Stimulated activated naive CD8-positive, alpha-beta T cell treated with anti-CD3 and anti-CD28 coated beads, Interleukin-15, Interleukin-2, amounts not matched to agents 100 ng/mL and 50 ng/mL, for 24 hours (primary cell): ENCODE measurements around the gene KCNK5.

Experiments used
- H3K27ac Mint-ChIP-seq: one replicate; pipeline ENCODE4 v1.8.0; 2021; ENCODE audit warnings: mild to moderate bottlenecking, mixed read lengths
- H3K27me3 Mint-ChIP-seq: one replicate; pipeline ENCODE4 v1.8.0; 2021; ENCODE audit warnings: mixed read lengths
- H3K36me3 Mint-ChIP-seq: one replicate; pipeline ENCODE4 v1.8.0; 2021; ENCODE audit warnings: low read depth, mixed read lengths
- H3K4me1 Mint-ChIP-seq: one replicate; pipeline ENCODE4 v1.8.0; 2021; ENCODE audit warnings: low read depth, mixed read lengths
- H3K4me3 Mint-ChIP-seq: one replicate; pipeline ENCODE4 v1.8.0; 2021; ENCODE audit warnings: mild to moderate bottlenecking, mixed read lengths
- H3K9me3 Mint-ChIP-seq: one replicate; pipeline ENCODE4 v1.8.0; 2021; ENCODE audit warnings: mixed read lengths

KCNK5 gene

GRCh38 chr6:39256294-39256940, 27.1 kb upstream of the KCNK5 start:
- Mint-ChIP-seq H3K27ac (no peak overlapping the region), H3K4me1 (peaks cover 4% of the 10 kb centered on the region), H3K4me3 (no peak overlapping the region), H3K36me3 (no peaks in the 10 kb centered on the region), H3K9me3 (no peaks in the 10 kb centered on the region), H3K27me3 (peaks cover 19% of the 10 kb centered on the region)

- no peak overlapping the region for H3K4me3 Mint-ChIP-seq
- no peaks in the 10 kb centered on the region for H3K36me3 Mint-ChIP-seq
- H3K4me1 Mint-ChIP-seq, result peaks cover 4% of the 10 kb centered on the region
- no peak overlapping the region for H3K27ac Mint-ChIP-seq
- H3K9me3 Mint-ChIP-seq, result no peaks in the 10 kb centered on the region
- H3K27me3 Mint-ChIP-seq, result peaks cover 22% of the 10 kb centered on the region
Observed at GRCh38 chr6:39254999-39255535, 25.8 kb upstream of the KCNK5 start.

- no peaks in the 10 kb centered on the region for H3K36me3 Mint-ChIP-seq
- H3K27me3 Mint-ChIP-seq, result peaks cover 18% of the 10 kb centered on the region
- H3K27ac Mint-ChIP-seq, result no peak overlapping the region
- H3K4me3 Mint-ChIP-seq, result no peak overlapping the region
- H3K9me3 Mint-ChIP-seq, result no peaks in the 10 kb centered on the region
- H3K4me1 Mint-ChIP-seq, result peaks cover 2% of the 10 kb centered on the region
Observed at GRCh38 chr6:39251406-39251805, 22.1 kb upstream of the KCNK5 start.

DNA sequence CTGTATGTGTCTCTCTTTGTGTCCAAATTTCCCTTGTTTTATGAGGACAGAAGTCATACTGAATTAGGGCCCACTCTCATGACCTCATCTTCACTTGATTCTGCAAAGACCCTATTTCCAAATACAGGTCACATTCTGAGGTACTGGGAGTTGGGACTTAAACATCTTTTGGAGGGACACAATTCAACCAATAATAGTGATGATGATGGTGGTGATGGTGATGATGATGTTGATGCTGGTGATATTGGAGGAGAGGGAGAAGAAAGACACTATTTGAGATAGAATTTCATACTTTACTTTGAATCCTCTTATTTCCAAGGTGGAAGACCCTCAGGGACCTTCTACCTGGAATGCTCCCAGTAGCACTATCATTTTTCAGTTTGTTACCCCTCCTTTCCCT, 21.2 kb upstream of the KCNK5 start:
- H3K27me3 Mint-ChIP-seq, result peaks cover 15% of the 10 kb centered on the region
- no peaks in the 10 kb centered on the region for H3K36me3 Mint-ChIP-seq
- no peaks in the 10 kb centered on the region for H3K9me3 Mint-ChIP-seq
- H3K27ac Mint-ChIP-seq, result no peak overlapping the region
- H3K4me3 Mint-ChIP-seq, result no peak overlapping the region
- H3K4me1 Mint-ChIP-seq, result no peaks in the 10 kb centered on the region

- H3K4me3 Mint-ChIP-seq, result no peak overlapping the region
- H3K27me3 Mint-ChIP-seq, result peaks cover 15% of the 10 kb centered on the region
- no peaks in the 10 kb centered on the region for H3K4me1 Mint-ChIP-seq
- no peaks in the 10 kb centered on the region for H3K36me3 Mint-ChIP-seq
- H3K9me3 Mint-ChIP-seq, result no peaks in the 10 kb centered on the region
- H3K27ac Mint-ChIP-seq, result no peak overlapping the region
Observed at GRCh38 chr6:39249278-39249677, 20.0 kb upstream of the KCNK5 start.

DNA sequence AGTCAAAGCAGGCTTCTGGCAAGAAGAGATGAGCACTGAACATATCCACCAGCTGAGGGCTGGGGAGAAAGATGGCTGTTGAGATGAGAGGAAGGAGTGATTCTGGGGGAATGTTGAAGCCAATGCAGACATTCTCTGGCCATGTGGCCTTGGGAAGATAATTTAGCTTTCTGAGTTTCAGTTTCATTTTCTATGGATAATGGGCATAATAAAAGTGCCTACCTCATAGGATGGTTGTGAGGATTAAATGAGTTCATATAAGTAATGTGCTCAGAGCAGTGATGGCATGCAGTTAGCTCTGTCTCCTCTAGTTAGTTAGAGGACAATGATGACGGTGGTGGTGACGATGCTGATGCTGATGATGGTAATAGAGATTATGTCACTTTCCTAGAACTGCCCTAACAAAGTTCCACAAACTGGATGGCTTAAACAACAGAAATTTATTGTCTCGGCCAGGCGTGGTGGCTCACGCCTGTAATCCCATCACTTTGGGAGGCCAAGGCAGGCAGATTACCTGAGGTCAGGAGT, 18.5 kb upstream of the KCNK5 start:
- H3K9me3 Mint-ChIP-seq, result no peaks in the 10 kb centered on the region
- H3K4me3 Mint-ChIP-seq, result no peak overlapping the region
- no peaks in the 10 kb centered on the region for H3K36me3 Mint-ChIP-seq
- no peak overlapping the region for H3K27ac Mint-ChIP-seq
- H3K4me1 Mint-ChIP-seq, result no peaks in the 10 kb centered on the region
- peaks cover 15% of the 10 kb centered on the region for H3K27me3 Mint-ChIP-seq

GRCh38 chr6:39243809-39244208, 14.5 kb upstream of the KCNK5 start:
- no peaks in the 10 kb centered on the region for H3K9me3 Mint-ChIP-seq
- no peaks in the 10 kb centered on the region for H3K36me3 Mint-ChIP-seq
- H3K27me3 Mint-ChIP-seq, result no peaks in the 10 kb centered on the region
- no peak overlapping the region for H3K27ac Mint-ChIP-seq
- no peaks in the 10 kb centered on the region for H3K4me1 Mint-ChIP-seq
- H3K4me3 Mint-ChIP-seq, result no peak overlapping the region

DNA sequence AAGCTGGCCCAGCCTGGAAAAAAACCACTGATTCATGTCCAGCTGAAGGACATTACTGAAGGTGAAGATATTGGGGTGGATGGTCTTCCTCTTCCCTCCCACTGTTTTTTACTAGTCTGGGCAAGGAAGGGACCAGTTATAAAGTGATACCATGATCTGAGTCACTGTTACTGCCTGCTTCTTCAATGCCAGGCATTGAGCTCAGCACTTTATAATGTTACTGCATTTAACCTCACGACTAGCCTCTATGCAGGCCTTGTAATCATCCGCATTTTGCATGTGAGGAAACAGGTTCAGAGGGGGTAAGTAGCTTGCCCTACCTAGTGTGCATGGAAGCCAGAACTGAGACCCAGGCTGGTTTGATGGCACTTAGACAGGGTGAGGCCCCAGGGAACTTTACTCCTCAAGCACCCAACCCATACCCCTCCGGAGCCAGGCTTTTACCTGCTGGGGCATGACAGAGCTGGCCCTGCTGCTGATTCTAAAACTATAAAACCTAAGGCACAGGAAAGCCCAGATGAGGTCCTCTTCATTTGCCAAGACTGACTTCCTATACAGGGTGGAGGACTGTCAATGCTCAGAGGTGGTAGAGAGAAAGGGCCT, 11.0 kb upstream of the KCNK5 start:
- Mint-ChIP-seq H3K36me3 (no peaks in the 10 kb centered on the region), H3K27me3 (no peaks in the 10 kb centered on the region), H3K4me1 (no peaks in the 10 kb centered on the region), H3K27ac (no peak overlapping the region), H3K4me3 (no peak overlapping the region), H3K9me3 (no peaks in the 10 kb centered on the region)

DNA sequence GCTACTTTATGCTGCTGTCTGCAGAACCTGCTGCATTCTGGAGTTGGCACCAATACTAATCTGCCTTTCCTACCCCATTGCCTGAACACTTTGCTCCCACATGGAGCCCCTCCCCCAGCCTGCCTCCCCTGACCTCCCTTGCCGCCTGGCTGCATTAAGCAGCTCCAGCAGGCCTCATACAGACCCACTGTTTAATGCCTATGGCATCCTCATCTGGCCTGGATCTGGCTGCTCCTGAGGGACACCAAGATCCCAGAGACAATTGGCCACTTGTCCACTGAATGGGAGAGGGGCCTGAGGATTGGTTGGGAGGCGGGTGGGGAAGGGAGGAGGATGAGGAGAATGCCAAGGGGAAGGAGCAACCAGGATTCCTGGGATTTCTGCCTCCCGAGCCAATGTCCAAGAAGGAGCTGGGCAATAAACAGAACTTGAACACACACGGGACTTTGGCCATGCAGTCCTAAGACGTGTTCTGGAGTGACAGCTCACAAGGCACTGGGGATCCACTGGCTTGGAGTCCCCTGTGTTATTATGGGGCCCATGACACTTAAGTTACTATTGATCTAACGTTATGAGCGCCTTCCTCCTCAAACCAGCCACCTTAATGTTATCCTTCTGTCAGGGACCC, 10.4 kb upstream of the KCNK5 start:
- Mint-ChIP-seq H3K27me3 (no peaks in the 10 kb centered on the region), H3K4me1 (no peaks in the 10 kb centered on the region), H3K27ac (no peak overlapping the region), H3K4me3 (no peak overlapping the region), H3K36me3 (no peaks in the 10 kb centered on the region), H3K9me3 (no peaks in the 10 kb centered on the region)

- H3K36me3 Mint-ChIP-seq, result no peaks in the 10 kb centered on the region
- H3K4me3 Mint-ChIP-seq, result no peak overlapping the region
- H3K9me3 Mint-ChIP-seq, result no peaks in the 10 kb centered on the region
- no peaks in the 10 kb centered on the region for H3K4me1 Mint-ChIP-seq
- H3K27ac Mint-ChIP-seq, result no peak overlapping the region
- no peaks in the 10 kb centered on the region for H3K27me3 Mint-ChIP-seq
Observed at GRCh38 chr6:39236742-39237141, 7.5 kb upstream of the KCNK5 start.

DNA sequence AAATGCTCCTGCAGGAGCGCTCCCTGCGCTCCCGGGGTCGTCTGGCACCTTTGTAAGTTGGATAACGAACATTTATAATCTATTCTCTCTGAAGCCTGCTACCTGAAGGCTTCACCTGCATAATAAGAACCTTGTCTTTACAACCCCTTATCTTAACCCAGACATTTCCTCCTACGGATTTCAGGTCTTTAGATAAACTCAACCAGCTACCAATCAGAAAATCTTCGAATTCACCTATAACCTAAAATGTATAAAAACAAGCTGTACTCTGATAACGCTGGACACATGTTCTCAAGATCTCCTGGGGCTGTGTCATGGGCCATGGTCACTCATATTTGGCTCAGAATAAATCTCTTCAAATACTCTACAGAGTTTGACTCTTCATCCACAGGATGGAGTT, 4.1 kb upstream of the KCNK5 start:
- no peak overlapping the region for H3K4me3 Mint-ChIP-seq
- H3K4me1 Mint-ChIP-seq, result peaks cover 8% of the 10 kb centered on the region
- peaks cover 5% of the 10 kb centered on the region for H3K27me3 Mint-ChIP-seq
- no peaks in the 10 kb centered on the region for H3K36me3 Mint-ChIP-seq
- H3K9me3 Mint-ChIP-seq, result no peaks in the 10 kb centered on the region
- no peak overlapping the region for H3K27ac Mint-ChIP-seq

DNA sequence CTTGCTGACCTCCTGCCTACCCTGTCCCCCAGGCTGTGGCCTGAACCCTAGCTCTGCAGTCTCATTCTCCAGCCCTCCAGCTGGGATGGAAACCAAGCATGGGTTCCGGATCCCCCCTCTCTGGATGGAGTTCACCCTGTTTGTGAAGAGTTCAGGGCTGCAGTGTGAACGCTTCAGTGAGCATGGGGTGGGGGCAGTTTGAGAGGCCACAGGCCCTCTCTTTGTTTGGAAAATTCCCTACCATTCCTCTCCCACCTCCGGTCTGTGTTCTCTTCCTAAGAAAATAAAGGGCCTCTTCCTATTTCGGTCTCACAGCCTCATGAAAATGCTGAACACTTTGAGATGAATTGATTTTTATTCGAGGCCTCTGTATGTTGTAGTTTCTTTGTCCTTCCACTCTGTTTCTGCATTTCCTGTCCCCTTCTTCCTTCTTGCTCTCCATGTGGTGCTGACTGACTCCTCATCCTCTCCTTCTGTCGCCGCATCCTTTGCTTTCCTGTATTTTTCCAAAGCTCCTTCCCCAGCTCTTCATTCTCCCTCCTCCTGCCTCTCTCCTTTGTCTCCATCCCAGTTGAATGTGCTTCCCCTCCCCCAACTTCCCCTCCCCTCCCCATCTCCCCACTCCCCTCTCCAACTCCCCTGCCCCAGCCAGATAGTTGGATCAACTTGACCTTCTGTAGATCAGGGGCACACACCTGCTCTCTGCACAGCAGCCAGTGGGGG, 2.4 kb upstream of the KCNK5 start:
- Mint-ChIP-seq H3K4me1 (peaks cover 20% of the 10 kb centered on the region), H3K4me3 (no peak overlapping the region), H3K27me3 (peaks cover 5% of the 10 kb centered on the region), H3K36me3 (peaks cover 12% of the 10 kb centered on the region), H3K27ac (peak overlapping the region; percentile 24), H3K9me3 (no peaks in the 10 kb centered on the region)

GRCh38 chr6:39230654-39231035, 1.4 kb upstream of the KCNK5 start:
- H3K4me3 Mint-ChIP-seq, result no peak overlapping the region
- H3K36me3 Mint-ChIP-seq, result peaks cover 22% of the 10 kb centered on the region
- peaks cover 5% of the 10 kb centered on the region for H3K27me3 Mint-ChIP-seq
- peaks cover 31% of the 10 kb centered on the region for H3K4me1 Mint-ChIP-seq
- no peak overlapping the region for H3K27ac Mint-ChIP-seq
- no peaks in the 10 kb centered on the region for H3K9me3 Mint-ChIP-seq

DNA sequence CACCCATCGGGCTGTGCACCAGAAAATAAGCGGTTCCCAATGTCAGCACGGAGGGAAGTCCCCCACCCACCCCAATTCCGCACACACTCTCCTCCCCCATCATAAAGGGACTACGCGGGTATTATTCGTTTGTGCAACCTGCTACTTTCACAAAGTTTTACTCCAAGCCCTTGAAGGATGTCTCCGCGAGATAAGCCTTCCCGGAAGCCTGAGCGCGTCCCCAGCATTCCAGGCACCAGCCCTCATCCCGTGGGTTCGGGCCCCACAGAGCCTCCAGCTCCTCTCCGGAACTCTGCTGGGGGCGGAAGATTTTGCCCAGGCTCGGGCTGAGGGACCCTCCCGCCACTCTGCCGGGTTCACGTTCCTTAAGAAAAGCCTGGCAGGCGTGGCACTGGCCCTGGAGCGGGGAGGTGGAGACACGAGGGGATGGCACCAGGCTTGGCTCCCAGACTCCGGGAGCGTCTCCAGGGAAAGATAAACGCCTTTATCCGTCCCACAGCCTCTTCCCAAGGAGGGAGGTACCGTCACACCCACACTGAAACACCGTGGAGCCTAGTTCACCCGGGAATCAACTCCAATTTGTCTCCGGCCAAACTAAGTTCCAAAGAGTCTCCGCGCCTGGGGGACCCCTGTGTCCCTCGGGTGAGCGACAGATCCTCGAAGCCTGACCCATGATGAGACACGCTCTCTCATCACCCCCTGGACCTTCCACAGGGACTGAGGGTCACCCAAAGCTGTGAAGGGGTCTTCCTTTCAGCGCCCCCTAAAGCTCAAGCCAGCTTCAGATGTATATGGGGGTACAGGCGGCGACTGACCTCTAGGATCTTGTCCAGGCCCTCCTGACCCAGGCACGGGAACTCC, 934 bp downstream of the KCNK5 start:
- peaks cover 54% of the 10 kb centered on the region for H3K4me1 Mint-ChIP-seq

More for the DNA sequence above, 934 bp downstream of the KCNK5 start:
- Mint-ChIP-seq H3K4me3 (peak overlapping the region; percentile 90), H3K27ac (peak overlapping the region; percentile 79), H3K36me3 (peaks cover 42% of the 10 kb centered on the region), H3K27me3 (peaks cover 5% of the 10 kb centered on the region), H3K9me3 (no peaks in the 10 kb centered on the region)
